HL-60/S4 treated with phorbol 12-myristate 13-acetate at 8.2 ng/mL for 4 days and 3 days (cell line): ENCODE data around the gene RNASE11.
"Not testable (repeated sequence)": the region's sequence is repeated elsewhere in the genome, so short reads cannot be mapped to it uniquely, and the experiment has no call there.

Source experiments
- in situ Hi-C: fragments of 300-500 bp; cut with MboI; formaldehyde crosslinking; loops from 2 replicates; pipeline ENCODE4 v1.15.0; 2022; ENCODE audit warnings: low sequenced_read_pairs

The RNASE11 gene

DNA sequence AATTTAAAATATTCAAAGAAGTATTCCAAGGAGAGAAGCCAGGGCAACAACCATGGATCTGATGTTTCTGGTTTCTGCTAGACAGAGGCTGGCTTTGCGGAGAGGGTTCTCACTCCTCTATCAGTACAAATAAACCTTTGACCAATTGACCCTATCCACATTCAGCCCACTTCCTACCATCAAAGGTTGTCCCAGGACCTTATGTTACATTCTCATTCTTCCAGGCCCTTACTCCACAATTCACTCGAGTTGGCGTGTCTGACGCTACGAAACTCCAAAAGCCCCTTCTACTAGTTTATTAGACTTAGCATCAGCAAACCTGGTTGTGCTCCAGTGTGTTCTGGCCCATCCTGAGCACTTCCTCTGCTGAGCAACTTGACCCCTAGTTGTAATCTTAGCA is 28.2 kb upstream of the RNASE11 start:
- in situ Hi-C loops = no loop called here

DNA sequence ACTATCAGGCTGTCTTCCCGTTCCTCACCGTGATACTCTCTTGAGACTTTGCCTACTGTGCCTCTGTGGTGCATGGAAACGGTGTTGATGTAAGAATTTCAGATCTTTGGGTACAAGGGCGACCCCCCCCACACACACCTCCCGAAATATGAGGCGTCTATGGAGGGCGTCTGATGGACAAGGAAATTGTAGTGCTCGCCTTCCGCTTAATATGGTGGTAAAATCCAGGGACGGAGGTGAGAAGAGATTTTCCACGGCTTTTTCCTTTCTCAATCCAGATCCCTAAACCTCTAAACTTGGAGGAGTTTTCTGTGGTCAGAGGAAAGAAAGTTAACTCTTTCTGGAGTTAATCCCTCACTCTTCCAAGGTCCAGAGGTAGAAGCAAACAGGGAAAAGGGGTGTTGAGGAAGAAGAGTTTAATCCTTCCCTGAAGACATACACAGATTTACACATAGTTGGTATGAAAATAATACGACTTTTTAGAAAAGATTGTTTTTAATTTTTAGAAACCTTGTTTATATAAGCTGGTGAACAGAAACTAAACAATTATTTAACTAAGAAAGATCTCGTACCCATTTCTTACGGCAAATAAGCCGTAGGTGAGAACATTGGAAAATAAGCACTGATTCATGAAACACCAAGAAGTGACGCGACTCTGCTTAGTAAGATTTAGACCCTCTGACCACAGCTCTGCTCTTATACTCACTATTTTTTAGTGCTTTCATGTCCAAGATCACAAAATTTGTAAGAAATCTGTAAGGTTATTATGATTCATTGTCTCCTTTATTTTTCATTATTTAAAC is 26.4 kb upstream of the RNASE11 start:
- in situ Hi-C loops = no loop called here

GRCh38 chr14:20613094-20614037 is 25.6 kb upstream of the RNASE11 start:
- in situ Hi-C loops = no loop called here

- in situ Hi-C loops = no loop called here
Observed at GRCh38 chr14:20612403-20612802, 24.6 kb upstream of the RNASE11 start.

DNA sequence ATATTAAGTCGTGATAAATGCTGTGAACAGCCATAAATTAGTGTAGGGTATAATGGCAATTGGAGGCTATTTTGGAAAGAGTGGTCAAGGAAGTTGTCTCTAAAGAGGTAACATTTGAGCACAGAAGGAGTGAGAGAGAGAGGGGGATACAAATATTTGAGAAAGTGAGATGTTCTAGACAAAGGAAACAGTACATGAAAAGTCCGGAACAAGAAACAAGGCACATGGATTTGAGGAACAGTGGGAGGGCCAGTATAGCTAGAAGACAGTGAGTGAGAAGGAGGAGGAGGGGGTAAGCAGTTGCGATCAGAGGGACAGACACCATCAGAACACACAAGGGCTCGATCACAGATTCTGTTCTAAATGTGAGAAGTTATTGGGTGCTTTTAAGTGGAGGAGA is 23.5 kb upstream of the RNASE11 start:
- in situ Hi-C loops = no loop called here

DNA sequence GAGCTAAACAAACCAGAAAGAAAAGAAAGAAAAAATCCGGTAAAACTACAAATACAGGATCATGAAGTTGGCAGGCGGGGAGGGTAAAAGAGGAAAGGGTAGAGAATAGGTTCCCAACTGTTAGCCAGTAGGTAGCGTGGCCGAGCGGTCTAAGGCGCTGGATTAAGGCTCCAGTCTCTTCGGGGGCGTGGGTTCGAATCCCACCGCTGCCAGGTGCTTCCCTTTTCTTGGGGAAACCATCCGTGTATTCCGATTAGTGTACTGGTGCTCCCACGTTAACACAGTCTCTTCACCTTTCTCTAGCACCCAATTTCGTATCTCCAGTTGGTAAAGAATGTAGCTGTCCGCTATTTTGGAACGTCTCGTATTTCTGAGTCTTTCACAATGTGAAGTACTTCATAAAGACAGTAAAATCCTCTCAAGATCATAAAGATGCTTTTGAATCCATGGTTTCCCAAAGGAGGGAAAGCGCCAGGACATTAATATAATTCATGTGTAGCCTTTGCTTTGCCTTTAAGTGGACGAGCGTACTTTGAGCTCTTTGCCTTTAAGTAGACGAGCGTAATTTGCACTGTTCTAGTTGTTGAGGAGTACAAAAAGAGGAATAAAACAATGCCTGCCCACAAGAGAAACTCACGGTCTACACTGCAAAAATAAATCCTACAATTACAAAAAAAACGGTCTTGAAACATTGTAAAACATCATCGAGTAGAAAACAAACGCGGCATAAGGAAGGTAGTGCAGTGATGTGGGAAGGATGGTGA is 22.4 kb upstream of the RNASE11 start:
- in situ Hi-C loops = no loop called here

- in situ Hi-C loops = loop anchor here (10.0 kb wide), 1 partner anchor 285 kb away; no protein-coding TSS in a partner anchor
Observed at GRCh38 chr14:20609215-20610001, 21.6 kb upstream of the RNASE11 start.

- in situ Hi-C loops = loop anchor here (10.0 kb wide), 1 partner anchor 284 kb away; no protein-coding TSS in a partner anchor
Observed at GRCh38 chr14:20608383-20609110, 20.7 kb upstream of the RNASE11 start.

DNA sequence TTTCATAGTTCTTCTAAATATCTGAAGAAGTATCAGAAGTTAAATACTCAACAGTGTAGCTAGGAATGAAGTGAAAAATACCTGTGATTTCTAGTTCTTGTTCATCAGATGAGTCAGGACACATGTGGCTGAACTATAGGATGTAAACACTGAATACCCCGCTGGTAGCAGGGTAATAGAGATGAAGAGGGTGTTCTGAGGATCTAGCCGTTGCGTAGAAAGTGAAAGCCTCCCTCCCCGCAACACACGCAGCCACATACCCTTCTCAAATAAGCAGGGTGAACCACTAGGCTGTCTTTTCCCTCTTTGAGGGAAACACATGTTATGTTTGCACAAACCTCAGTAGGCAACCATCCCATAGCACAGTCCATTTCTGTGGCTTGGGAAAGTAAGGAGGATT is 19.8 kb upstream of the RNASE11 start:
- in situ Hi-C loops = loop anchor here (10.0 kb wide), 1 partner anchor 283 kb away; no protein-coding TSS in a partner anchor

- in situ Hi-C loops = loop anchor here (10.0 kb wide), 1 partner anchor 282 kb away; no protein-coding TSS in a partner anchor
Observed at GRCh38 chr14:20606902-20607242, 19.1 kb upstream of the RNASE11 start.

- in situ Hi-C loops = loop anchor here (10.0 kb wide), 1 partner anchor 282 kb away; no protein-coding TSS in a partner anchor
Observed at GRCh38 chr14:20606190-20606901, 18.5 kb upstream of the RNASE11 start.

- in situ Hi-C loops = loop anchor here (10.0 kb wide), 1 partner anchor 279 kb away; no protein-coding TSS in a partner anchor
Observed at GRCh38 chr14:20603813-20604690, 16.3 kb upstream of the RNASE11 start.

DNA sequence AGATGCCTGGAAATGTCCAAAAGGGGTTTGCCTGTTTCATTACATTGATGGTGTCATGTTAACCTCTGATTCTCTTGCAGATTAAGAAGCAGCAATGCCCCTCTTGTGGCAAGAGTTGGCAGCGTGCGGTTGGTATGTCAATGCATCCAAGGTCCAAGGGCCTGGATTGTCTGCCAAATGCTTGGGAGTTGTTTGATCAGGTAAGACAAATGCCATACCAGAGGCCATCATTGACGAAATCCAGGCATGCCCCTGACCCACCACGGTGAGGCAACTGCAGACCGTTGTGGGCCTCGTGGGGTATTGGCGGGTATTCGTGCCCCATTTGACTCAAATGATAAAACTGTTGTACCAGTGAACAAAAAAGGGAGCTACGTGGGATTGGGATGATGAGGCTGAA is 14.8 kb upstream of the RNASE11 start:
- in situ Hi-C loops = loop anchor here (10.0 kb wide), 1 partner anchor 278 kb away; no protein-coding TSS in a partner anchor

DNA sequence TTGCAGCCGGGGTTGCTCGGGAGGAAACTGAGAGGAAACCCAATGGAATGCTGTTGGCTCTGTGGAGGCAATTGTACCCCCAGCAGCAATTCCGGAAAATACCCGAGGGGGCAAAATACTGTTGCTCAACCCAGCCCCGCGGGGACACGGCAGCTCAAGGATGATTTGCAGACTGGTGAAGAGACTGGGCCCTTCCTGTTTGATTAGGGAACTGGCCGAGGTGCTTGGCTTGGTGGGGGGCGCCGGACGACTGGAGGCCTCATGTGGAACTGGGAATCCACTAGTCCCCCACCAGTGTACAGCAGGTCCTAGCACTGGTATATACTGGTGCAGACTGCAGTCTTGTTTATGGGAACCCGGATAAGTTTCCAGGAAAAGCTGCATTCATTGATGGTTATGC is 13.7 kb upstream of the RNASE11 start:
- in situ Hi-C loops = loop anchor here (10.0 kb wide), 1 partner anchor 277 kb away; no protein-coding TSS in a partner anchor

DNA sequence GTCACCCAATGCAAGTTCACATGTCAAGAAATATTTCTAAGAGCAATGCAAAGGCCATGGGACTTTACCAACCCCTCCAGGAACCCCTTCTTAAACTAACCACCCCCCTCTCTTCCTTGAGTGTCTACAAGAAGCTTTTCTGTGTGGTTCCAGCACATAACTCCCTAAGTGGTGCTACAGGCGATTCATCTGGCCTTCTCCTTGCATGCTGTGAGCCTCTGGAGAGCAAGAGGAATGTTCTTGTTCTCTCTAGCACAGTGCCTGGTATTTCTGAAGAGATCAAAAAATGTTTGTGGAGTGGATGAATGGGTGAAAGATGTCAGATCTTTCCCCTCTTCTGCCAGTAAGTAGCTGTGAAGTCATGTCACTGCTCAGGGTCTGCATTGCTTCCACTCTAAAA is 9.3 kb upstream of the RNASE11 start:
- in situ Hi-C loops = no loop called here

GRCh38 chr14:20595726-20596125 is 7.9 kb upstream of the RNASE11 start:
- in situ Hi-C loops = not testable (repeated sequence)

DNA sequence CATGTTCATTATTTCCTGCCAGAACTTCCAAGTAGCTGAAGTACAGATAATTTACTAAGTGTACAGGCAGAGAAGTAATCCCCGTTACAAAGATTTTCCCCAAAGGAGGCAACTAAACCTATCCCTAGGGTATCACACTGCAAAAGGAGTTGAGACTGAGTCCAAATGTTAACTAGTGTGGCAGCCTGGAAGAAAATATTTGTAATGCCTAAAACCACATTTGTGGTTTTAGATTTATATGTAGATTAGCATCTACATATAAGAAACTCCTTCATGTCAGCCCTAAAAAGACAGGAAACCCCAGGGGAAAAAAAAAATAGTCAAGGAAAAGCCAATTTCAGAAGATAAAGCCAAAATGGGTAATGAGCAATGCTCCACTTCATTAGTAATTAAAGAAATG is 4.8 kb upstream of the RNASE11 start:
- in situ Hi-C loops = no loop called here

DNA sequence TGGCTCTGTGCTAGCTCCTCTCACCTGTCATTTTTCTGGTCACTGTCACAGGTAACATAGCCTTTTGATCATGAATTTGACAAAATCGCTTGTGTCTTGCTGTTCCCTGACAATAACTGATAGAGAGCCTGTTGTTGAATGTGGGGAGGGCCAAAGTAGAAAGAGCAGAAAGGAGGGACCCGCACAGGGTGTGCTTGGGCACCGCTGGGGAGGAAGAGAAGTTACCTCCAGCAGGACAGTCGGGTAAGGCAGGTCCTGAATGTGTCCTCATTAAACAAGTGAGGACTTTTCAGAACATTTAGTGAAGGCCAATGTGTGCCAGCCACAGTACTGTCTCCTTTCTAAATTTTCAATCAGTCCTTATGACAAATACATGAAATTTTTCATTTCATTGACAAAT is 3.4 kb upstream of the RNASE11 start, which contains the start of gene RNASE12:
Gene RNASE12, minus strand, starts transcription at position 142 of the 400 bp plus-strand sequence. CDS start 653 bp downstream, outside the sequence.
- in situ Hi-C loops = no loop called here
